Activated T-cell treated with anti-CD3 and anti-CD28 coated beads, Interleukin-2, amount 50 U/mL, for 1 hour (primary cell): ENCODE measurements around the gene DHCR24.

Experiments used
- DNase-seq: peaks from one replicate; pipeline ENCODE4 v3.0.0-alpha.2; 2020

Gene DHCR24

GRCh38 chr1:54863267-54863665 is 23.7 kb downstream of the DHCR24 start:
- DNase-seq, result no peak

- DNase-seq, result no peak
Observed at GRCh38 chr1:54861070-54861761, 25.8 kb downstream of the DHCR24 start.

- DNase-seq, result no peak
Observed at GRCh38 chr1:54859700-54860391, 27.1 kb downstream of the DHCR24 start.

GRCh38 chr1:54857746-54858561 is 29.0 kb downstream of the DHCR24 start:
- no peak for DNase-seq

GRCh38 chr1:54857141-54857540 is 29.9 kb downstream of the DHCR24 start:
- no peak for DNase-seq

GRCh38 chr1:54854381-54855020 is 32.5 kb downstream of the DHCR24 start:
- DNase-seq, result no peak

GRCh38 chr1:54853793-54854370 is 33.1 kb downstream of the DHCR24 start:
- DNase-seq, result no peak

GRCh38 chr1:54853096-54853792 is 33.8 kb downstream of the DHCR24 start:
- no peak for DNase-seq

- no peak for DNase-seq
Observed at GRCh38 chr1:54851936-54852524, 35.0 kb downstream of the DHCR24 start.

- no peak for DNase-seq
Observed at GRCh38 chr1:54851406-54851805, 35.6 kb downstream of the DHCR24 start.

- no peak for DNase-seq
Observed at GRCh38 chr1:54850737-54851136, 36.3 kb downstream of the DHCR24 start.

GRCh38 chr1:54850069-54850730 is 36.8 kb downstream of the DHCR24 start:
- DNase-seq, result no peak

- no peak for DNase-seq
Observed at GRCh38 chr1:54849219-54850068, 37.6 kb downstream of the DHCR24 start.

GRCh38 chr1:54848134-54848948 is 38.7 kb downstream of the DHCR24 start:
- DNase-seq, result no peak

GRCh38 chr1:54846716-54847284 is 40.2 kb downstream of the DHCR24 start:
- no peak for DNase-seq

- no peak for DNase-seq
Observed at GRCh38 chr1:54846301-54846700, 40.7 kb downstream of the DHCR24 start.

GRCh38 chr1:54845772-54846171 is 41.2 kb downstream of the DHCR24 start:
- no peak for DNase-seq

GRCh38 chr1:54844564-54844963 is 42.4 kb downstream of the DHCR24 start:
- DNase-seq, result no peak

- no peak for DNase-seq
Observed at GRCh38 chr1:54843449-54843848, 43.5 kb downstream of the DHCR24 start.
